AG09309 (cell line): Measurements from ENCODE around the gene GRWD1.
A peak's percentile ranks its signal among the peaks of the same experiment; 100 is the strongest.

ENCODE experiments used
- DNase-seq: peaks from one replicate; pipeline ENCODE4 v3.0.0-alpha.2; 2010; ENCODE audit warnings: low read depth
- H3K4me3 ChIP-seq: 2 replicates; pipeline ENCODE4 v1.5.1; 2011; ENCODE audit warnings: mild to moderate bottlenecking, low read depth, low read length, moderate library complexity; ENCODE audit not compliant: control insufficient read depth
- TF ChIP-seq, protein P1 (sequence below): IDR thresholded peaks from 2 replicates; pipeline ENCODE4 v1.5.1; 2011; ENCODE audit warnings: mild to moderate bottlenecking, low read depth, low read length, inconsistent platforms; ENCODE audit not compliant: insufficient read depth, control insufficient read depth; ENCODE audit errors: missing control alignments

The GRWD1 gene

DNA sequence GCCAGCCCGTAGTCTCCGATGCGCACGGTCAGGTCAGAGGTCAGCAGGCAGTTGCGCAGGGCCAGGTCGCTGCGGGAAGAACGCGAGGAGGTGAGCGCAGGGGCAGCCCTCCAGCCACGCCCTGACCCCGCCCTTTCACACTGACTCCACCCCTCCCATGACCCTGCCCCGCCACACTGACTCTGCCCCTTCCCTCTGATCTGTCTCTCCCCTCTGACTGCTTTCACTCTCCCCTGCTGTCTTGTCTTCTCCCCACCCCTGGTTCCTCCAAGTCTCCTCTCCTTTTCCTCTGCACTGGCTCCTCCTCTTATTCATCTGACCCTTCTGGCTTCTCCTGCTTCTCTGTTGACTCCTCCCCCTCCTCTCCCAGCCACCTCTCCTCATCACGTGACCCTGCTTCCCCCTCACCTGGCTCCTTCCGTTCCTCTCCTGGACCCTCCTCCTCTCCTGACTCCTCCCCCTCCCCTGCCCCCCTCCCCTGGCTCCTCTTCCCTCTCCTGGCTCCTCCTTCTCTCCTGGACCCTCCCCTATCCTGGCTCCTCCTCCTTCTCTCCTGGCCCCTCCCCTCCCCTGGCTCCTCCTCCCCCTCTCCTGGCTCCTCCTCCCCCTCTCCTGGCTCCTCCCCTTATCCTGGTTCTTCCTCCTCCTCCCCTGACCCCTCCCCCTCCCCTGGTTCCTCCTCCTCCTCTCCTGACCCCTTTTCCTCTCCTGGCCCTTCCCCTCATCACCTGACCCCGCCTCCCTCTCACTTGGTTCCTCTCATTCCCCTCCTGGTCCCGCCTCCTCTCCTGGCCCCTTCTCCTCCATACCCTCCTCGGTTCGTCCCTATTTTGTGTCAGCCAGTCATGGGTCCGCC is 55.9 kb downstream of the GRWD1 start:
- DNase-seq = no peak
- no peak overlapping the region for H3K4me3 ChIP-seq

DNA sequence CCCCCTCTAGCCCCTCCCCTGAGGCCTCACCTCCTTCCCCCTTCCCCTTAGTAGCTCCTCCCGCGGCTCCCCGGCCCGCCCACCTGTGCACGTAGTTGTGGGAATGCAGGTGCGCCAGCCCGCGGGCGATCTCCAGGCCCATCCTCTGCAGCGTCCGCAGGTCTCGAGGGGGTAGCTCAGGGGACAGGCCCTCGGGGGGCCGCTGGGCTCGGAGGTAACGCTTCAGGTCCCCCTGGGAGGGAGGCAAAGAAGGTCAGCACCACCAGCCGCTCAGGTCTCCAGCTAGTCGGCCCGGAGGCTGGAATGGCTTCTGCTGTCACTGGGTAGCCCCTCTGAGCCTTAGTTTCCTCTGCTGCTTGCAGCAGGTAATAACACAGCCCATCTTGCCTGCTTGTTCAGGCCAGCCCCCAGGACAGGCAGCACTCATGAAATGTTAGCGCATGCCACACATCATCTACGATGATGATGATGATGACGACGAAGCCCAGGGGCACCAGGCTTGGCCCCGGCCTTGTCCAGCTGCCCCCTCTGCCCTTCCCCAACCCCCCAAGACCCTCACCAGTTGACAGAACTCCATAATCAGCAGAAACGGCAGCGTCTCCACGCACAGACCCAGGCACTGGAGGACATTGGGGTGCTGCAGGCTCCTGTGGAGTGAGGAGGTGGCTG is 56.7 kb downstream of the GRWD1 start:
- H3K4me3 ChIP-seq = no peak overlapping the region
- DNase-seq = no peak
- TF ChIP-seq, protein P1, sequence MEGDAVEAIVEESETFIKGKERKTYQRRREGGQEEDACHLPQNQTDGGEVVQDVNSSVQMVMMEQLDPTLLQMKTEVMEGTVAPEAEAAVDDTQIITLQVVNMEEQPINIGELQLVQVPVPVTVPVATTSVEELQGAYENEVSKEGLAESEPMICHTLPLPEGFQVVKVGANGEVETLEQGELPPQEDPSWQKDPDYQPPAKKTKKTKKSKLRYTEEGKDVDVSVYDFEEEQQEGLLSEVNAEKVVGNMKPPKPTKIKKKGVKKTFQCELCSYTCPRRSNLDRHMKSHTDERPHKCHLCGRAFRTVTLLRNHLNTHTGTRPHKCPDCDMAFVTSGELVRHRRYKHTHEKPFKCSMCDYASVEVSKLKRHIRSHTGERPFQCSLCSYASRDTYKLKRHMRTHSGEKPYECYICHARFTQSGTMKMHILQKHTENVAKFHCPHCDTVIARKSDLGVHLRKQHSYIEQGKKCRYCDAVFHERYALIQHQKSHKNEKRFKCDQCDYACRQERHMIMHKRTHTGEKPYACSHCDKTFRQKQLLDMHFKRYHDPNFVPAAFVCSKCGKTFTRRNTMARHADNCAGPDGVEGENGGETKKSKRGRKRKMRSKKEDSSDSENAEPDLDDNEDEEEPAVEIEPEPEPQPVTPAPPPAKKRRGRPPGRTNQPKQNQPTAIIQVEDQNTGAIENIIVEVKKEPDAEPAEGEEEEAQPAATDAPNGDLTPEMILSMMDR = no peak

More for the DNA sequence above, 55.9 kb downstream of the GRWD1 start:
- TF ChIP-seq, protein P1 = no peak

DNA sequence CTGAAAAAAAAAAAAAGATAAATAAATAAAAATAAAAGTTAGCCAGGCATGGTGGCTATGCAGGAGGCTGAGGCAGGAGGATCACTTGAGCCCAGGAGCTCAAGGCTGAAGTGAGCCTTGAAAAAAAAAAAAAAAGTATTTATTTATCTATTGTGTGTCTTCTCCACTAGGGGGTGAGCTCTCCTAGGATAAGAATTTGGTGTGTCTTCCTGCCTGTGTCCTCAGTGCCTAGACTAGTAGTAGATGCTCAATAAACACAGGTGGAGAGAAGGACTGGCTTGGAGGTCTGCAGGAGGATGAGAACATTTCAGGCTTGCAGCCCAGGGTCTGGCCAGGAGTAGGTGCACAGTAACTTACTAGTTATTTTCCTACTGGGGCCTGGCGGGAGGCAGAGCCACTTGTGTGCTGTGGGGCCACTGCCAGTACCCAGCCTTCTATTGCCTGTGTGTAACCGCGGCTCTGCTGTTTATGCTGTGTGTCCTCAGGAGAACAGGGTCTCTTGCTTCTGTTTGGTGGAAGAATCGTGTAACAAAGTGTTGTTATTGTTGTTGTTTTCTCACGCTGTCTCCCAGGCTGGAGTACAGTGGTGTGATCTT is 60.5 kb downstream of the GRWD1 start:
- no peak overlapping the region for H3K4me3 ChIP-seq
- TF ChIP-seq, protein P1 = peak; percentile 58
- DNase-seq = peak; percentile 8
